ENCODE measurements around the gene NFAM1.

DNA sequence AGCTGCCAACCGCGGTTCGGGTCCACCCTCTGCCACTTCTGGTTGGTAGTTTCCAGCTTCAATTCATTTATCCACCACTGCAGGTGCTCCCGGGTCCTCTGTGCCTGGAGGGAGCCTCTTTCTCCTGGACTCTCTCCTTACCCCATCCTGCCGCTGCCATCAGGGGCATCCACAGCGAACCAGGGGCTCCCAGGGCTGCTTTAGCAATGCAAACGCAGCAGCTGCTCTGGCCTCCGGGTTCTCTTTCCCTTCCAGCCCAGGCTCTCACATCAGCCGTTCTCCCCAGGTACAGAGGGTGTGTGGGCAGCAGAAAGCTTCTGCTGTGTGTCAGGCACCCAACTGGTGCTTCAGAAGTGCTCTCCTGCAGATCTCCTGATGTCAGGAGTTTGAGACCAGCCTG lies 27.9 kb downstream of the NFAM1 start:
- TF ChIP-seq, protein P1, sequence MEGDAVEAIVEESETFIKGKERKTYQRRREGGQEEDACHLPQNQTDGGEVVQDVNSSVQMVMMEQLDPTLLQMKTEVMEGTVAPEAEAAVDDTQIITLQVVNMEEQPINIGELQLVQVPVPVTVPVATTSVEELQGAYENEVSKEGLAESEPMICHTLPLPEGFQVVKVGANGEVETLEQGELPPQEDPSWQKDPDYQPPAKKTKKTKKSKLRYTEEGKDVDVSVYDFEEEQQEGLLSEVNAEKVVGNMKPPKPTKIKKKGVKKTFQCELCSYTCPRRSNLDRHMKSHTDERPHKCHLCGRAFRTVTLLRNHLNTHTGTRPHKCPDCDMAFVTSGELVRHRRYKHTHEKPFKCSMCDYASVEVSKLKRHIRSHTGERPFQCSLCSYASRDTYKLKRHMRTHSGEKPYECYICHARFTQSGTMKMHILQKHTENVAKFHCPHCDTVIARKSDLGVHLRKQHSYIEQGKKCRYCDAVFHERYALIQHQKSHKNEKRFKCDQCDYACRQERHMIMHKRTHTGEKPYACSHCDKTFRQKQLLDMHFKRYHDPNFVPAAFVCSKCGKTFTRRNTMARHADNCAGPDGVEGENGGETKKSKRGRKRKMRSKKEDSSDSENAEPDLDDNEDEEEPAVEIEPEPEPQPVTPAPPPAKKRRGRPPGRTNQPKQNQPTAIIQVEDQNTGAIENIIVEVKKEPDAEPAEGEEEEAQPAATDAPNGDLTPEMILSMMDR (IDR thresholded peaks at IDR 0.05 in 8 of 11, conservative IDR thresholded peaks at IDR 0.05 in 3 of 11) = no peak
- TF ChIP-seq POLR2A (IDR thresholded peaks at IDR 0.05) = no peak
- TF ChIP-seq POLR2AphosphoS5 (IDR thresholded peaks at IDR 0.05) = no peak
